HT-29 (cell line): ENCODE results near the gene SLIT3. TPM values are rescaled to one million over a fixed set of nuclear protein-coding genes. Genes with fewer than 3 reads are reported as not detected.

Experiments used
- DNase-seq: peaks from one replicate; pipeline ENCODE4 v3.0.0-alpha.2; 2015; ENCODE audit warnings: low spot score
- total RNA-seq: library from RNA; depleted of rRNA; stranded (reverse); fragments of >200 nt; shearing (Covaris generic); gene quantifications from 2 replicates; pipeline ENCODE4 v1.2.3, GENCODE V29; 2014

Gene SLIT3
- total RNA-seq, 1 experiment from 2014 or later = not detected

DNA sequence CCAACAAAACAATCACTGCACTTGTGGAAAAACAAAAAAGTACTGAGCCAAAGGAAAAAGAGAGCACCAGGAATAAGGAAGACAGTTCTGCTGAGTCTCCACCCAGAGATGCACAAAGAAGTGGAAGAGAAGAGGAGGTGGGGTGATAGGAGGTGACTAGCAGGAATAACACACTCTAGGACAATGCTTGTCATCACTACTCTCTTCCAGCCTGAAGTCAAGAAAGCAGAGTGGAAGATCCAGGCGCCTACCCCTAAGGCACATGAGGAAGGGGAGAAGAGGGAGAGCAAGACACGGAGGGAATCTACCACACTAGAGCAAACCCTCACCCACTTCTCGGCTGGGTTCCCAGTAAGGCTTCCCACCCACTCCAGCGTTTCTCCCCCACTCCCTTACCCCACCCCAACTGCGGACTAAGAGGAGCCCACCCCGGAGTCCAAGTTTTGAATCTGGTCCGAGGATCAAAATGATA lies 1.7 kb downstream of the SLIT3 start:
- no peak for DNase-seq

DNA sequence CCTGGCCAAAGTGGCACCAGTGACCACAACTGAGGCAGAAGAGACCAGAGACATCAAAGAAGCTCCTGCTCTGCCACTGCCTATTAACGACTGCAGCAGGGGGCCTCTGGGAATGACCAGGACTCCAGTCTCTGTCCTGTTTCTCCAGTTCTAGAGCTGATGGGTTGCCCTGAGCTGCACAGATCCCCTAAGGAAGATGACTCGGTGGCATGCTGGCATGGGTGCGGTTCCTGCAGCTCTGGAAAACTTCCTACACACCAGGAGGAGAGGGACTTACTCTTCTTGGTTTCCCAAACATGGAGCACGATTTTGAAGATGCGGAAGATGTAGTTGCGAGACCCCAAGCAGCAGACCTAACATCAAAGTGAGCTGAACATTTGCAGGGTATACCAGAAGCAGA lies 2.7 kb downstream of the SLIT3 start:
- DNase-seq = no peak

DNA sequence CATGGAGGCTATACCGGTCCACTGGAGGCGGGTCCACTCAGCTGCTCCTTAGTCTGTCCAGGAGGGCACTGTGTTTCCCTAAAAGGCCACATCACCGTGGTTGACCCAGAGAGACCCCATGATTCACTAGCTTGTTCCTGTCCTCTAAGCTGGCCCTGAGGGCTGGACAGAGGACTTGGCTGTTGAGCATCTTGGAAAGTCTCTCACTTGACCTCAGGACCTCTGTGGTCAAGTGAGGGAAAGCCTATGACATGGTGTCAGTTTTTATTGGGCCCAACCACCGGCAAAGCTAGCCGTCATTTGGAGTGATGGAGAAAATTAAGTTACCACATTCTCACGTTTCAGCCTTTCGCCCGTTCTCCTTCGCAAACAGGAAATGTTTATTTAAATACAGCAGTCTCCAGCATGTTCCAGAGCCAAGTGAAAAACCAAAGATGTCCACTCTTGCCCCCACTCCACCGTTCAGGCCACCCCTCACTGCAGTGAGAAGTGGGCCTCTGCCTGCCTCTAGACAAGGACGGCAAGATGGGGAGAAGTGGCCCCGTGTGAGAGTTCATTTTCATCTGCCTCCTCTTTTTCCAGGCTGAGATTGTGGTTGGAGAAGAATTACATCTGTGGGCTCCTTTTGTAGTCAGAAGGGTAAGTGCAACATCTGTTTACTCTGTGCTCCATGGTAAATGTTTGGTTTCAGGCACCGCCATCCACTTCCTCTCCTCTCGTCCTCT lies 4.4 kb downstream of the SLIT3 start:
- DNase-seq = no peak

DNA sequence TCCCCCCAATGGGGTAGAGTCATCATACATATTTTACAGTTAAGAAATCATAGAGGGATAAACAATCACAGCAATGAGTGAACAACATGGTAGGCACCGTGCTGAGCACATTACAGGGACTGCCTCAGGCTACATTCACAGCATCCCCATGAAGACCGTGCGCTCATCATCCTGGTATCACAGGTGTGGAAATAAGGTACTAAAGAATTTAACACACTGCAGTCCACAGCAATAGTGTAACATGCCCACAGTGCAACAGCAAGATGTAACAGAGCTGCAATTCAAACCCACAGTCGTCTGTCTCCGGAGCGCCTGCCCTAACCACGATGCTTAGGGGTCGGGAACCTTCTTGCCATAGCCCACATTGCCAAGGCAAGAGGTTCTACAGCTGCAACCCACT lies 5.6 kb downstream of the SLIT3 start:
- no peak for DNase-seq

DNA sequence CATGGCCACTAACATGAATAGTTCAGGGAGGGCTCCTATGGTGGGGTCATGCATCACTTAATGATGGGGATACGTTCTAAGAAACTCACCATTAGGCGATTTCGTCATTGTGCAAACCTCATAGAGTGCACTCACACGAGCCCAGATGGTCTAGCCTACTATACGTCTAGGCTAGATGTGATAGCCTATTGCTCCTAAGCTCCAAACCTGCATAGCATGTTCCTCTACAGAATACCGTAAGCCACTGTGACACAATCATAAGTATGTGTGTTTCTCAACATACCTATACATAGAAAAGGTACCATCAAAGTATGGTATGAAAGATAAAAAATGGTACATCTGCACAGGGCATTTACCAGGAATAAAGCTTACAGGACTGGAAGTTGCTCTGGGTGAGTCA lies 6.3 kb downstream of the SLIT3 start:
- no peak for DNase-seq

DNA sequence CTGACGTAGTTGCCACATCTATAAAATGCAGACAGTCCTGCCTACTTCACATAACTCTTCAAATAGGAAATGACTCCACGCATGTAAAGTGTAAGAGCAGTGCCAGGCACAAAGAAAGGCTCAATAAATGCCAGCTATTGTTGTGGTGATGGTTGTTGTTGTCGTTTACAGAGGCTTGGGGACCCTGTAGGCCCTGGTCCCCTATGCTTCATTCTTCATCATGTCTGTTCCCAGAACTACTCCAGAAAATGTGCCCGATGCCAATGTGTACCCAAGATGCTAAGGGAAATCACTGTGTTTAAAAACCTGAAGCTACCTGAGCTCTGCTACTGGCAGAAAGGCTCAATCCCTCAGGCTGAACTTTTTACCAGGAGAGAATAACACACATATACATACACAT lies 9.1 kb downstream of the SLIT3 start:
- no peak for DNase-seq

DNA sequence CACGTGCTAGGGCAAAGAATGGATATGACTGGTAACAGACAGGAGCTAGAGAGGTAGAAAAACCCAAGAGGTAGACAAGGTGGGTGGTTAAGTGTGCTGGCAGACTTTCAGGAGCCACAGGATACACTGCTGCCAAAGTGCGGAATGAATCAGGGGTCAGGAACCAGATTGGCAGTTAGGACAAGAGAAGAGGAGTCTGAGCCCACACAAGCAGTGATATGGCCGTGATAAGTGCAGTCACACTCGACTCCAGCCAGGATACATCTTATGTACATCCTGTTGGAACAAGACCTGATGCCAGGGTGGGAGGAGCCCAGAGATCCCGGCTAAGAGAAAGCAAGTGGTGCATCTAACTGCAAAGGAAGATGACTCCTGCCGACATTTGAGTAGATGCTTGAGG lies 10.0 kb downstream of the SLIT3 start:
- no peak for DNase-seq

DNA sequence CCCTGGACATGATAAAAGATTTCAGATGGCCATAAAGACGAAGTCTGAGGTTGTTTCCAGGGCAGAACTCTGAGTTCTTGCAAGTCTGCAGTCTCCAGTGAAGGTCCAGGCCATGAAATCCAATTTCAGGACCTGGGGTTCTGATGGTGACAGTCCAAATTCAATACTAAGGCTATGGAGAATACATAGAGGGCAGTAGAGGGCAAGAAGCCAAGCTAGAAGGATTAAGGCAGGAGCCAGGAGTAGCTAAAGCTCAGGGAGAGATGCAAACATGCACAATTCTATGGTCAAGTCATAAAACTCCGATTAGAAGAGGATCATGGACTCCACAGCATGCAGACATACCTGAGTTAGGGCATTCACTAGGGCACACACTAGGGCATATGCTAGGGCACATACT lies 11.4 kb downstream of the SLIT3 start:
- no peak for DNase-seq

DNA sequence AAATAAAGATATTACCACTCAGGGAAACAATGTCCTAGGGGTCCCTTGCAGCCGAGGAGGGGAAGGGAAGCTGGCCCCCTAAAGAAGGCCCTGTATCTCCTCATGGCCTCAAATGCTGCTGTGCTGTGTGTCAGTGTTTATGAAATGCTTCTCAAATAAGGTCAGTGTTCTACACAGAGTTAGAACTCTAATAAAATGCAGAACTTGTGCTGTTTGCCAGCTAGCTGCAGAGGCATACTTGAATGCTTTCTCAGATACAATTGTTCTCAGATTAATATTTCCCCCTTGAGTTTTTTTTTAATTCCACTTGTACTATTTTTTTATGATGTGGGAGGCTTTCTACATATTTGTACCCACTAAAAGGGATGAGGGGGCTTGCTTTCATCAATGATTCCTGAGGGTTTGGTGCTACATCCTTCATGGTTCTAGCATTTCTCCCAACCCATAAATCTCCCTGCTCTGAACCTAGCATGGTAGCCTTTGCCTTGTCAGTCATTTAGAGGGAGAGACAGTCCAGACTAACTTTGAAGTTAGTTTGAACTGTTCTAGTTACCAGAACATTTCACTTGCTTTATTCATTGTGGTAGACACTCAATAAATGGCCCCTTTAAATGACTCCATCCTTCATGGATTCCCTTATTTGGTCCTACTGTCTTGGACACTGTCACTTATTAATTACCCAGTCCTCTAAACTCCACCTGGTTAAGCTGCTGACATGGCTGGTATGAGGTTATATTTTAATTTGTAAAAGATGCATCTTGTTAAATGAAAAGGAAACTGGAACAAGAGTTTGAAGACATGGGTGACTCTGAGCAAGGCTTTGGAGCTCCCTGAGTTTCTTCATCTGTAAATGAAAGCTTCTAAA lies 12.6 kb downstream of the SLIT3 start:
- DNase-seq = no peak

DNA sequence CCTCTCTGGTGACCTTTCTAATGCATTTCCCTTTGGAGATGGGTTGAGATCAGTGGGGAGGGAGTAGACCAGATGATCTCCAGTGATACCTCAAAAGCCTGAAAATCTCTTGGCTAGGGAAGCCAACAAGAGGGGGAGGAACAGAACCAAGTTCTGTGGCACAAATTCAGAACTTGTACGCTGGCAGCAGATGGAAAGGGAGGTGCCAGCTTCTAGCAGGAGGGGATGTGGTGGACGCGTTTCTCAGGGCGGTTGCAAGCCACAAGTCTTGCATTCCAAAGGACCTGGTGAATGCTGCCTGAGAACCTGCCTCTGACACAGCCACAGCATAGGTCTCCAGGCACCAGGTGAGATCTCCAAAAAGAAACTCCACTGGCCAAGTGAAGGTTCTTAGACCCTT lies 13.4 kb downstream of the SLIT3 start:
- no peak for DNase-seq

DNA sequence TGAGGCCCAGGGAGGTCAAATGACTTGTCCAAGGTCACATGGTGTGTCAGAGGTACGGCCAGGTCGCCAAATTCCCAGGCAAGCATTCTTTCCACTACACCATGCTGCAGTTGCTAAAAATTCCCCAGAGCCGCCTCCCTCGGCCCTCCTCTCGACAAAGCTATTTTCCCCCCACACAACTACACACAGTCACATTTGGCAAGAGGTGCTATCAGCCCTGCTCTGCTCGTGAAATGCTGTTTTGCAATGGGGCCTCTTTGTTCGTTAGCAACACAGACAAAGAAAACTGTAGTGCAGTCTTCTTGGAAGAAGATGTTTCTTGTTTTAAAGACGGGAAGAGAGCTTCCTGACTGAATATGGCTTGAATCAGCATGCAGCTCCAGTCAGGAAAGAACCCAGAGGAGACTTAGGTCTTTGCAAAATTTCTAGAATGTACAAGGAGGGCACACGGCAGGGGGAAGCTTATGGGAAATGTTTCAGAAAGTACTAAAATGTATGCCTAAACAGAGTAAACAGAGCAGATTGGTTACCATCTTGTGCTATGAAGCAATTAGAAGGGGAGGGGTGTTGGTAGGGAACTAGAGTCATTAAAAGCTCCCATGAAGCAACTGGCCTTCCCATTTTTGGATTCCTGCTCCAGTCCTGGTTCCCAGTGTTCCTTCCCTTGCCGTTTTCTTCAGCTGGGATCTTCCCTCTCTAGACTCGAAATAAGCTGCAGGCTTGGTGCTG lies 14.2 kb downstream of the SLIT3 start:
- no peak for DNase-seq

DNA sequence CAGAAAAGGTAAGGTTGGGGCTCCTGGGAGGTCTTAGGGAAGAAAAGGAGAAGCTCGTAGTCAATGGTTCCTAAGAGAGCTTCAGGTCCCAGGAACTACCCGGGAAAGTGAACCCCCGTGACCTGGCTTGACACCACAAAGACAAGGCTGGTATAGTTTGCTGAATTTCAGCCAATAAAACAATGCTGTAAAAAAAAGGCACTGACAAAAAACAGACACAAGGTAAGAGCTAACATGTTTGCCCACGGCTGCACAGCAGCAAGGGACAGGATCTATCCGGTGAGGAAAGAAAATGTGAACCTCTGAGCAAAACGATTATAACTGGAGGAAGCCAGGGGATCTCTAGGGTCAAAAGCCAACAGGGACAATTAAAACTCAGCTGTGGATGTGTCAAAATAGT lies 17.1 kb downstream of the SLIT3 start:
- no peak for DNase-seq

DNA sequence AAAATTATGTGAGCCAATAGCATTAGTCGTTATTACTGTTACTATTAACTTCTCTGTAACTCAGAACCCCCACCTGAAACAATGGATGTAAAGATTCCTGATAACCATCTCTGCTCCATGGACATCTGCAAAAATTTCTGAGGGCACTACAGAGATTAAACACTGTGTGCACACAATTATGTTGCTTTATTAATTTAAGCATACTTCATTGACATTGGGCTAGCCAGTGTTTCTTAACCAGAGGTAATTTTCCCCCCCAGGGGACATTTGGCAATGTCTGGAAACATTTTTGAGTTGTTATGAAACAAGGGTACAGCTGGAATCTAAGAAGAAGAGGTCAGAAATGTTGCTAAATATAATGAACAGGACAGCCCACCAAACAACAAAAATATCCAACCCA lies 19.3 kb downstream of the SLIT3 start:
- DNase-seq = no peak

DNA sequence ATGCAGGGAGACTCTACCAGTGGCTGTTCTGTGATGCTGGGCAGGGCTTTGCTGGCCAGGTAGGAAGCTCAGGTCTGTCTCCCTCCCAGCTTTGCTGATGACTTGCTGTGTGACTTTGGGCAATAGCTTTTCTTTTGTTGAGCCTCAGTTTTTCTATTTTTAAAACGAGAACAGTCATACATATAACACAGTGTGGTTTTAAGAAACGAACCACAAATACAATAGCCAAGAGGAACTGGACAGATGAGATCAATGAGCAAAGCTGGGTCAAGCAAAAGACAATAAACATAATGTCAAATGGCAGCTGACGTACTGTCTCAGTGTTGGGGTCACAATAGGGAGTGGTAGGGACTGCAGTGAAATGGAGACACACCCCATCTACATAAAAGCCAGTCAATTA lies 20.2 kb downstream of the SLIT3 start:
- DNase-seq = no peak

DNA sequence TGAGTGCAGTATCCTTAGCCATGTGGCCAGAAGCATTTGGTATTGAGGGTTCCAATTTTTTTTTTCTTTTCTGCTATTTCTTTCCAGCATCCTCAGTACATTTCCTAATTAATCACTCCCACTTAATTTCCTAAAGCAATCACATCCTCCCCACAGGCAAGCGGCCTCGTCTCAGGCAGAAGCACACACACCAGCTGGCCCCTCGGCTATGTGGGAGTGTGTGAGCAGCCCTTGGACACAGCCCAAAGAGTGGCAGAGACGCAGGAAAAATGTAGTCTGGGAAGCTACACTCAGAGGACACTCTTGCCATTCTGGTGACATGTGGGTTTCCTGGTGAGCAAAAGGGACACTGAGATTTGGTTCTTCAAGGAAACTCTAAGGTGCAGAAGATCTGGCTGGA lies 20.7 kb downstream of the SLIT3 start:
- no peak for DNase-seq

DNA sequence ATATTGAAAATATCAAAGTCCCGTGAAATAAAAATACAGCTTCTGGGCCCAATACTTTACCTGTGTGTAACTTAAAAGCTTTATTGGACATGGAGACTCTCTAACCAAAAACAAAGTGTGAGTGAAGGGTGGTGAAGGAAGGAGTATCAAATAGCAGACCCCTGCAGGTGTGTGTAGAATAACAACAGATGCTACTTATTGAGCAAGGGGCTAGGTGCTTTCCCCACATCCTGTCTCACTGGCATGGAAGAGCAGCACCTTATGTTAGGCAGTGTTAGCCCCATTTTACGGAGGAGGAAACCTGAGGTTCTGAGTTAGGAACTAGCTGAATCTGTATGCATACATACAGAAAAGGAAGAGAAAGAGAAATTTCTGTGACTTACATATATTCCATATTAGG lies 21.8 kb downstream of the SLIT3 start:
- no peak for DNase-seq

DNA sequence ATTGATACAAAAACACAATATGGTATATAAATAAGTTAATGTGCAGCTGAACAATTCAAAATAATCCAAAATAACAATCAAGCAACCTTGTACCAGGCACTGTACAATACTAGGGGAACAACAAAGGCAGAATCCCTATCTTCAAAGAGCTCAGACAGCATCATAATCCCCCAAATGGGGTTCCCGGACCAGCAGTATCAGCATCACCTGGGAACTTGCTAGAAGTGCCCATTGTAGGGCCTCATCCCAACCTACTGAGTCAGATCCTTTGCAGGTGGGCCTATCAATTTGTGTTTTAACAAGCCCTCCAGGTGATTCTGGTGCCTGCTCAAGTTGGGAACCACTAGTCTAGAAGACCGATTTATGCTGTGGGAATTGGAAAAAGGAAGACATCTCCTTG lies 27.1 kb downstream of the SLIT3 start:
- DNase-seq = no peak

DNA sequence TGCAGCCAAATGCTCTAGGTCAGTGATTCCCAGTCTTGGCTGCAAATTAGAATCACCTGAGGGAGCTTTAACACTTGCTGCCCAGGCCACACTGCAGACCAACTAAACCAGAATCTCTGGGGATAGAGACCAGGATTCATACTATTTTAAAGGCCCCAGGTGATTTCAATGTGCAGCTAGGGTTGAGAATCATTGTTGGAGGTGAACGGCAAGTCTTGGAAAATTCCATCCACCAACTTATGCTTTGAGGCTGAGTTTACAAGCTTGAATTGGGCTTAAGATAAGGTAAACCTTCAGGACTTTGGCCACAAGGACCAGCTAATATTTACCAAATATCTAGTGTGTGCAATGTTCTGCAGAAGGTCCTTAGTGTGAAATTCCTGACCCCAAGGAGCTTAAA lies 27.5 kb downstream of the SLIT3 start:
- no peak for DNase-seq

DNA sequence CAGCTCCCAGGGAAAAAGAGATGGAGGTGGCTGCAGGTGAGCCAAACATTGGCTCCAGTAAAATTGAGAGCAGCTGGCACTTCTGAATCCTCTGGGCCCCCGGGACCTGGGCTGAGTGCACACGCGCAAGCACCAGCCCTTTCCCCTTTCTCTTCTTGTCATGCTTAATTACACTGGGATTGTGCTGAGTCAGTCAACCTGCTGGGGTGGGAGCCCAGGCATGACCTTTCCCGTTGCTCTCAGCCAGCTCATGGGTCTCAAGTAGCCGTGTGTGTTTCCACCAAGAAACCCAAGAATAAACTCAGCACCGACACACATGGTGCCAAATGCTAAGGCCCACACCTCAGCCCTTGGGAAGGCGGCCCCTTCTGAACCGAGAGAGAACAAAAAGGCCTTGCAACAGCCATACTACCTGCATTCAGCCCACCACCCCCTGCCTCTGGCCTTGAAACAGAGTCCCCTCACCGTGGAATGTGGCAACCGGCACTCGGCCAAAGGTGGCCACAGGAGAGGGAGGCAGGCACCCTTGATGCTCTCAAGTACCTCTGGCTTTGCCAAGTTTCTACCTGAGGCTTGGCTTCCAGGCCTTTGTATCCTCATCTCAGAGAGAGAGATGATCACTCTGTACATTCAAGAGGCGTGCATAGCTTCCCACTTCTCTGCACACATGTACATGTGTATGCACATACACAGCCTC lies 28.1 kb downstream of the SLIT3 start:
- DNase-seq = no peak

DNA sequence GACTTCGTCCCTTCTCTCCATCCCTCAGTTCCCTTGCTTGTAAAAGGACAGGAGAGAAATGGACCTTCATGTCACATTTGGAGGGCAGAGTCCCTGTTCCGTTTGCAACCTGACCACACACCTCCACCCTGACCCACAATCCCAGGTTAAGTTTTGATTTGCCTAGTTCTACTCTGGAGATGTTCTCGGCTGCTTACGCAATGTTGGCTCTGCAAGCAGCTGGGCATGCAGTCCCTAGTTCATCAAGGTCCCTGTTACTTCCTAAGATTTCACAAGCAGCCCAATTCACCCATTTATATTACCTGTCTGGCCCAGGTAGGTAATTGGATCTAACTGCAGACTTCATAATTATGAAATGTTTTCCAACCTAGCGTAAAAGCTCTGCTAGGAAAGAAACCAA lies 28.8 kb downstream of the SLIT3 start:
- DNase-seq = no peak

DNA sequence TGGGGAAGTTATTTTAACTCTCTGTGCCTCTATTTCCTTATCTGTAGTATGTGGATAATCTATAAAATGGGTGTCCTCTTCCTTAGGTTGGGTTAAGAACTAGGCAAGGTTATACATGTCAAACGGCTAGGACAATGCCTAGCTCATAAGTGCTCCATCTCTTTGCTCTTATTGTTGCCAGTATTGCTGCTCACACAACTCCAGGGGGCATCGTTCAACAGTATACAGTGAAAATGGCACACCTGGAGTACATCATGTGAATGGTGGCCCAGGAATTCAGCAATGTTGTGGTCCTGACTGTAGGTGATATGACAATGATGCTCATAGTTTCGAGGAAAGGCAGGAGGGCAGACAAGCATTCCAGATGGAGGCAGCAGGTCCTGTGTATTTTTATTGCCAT lies 30.1 kb downstream of the SLIT3 start:
- no peak for DNase-seq

DNA sequence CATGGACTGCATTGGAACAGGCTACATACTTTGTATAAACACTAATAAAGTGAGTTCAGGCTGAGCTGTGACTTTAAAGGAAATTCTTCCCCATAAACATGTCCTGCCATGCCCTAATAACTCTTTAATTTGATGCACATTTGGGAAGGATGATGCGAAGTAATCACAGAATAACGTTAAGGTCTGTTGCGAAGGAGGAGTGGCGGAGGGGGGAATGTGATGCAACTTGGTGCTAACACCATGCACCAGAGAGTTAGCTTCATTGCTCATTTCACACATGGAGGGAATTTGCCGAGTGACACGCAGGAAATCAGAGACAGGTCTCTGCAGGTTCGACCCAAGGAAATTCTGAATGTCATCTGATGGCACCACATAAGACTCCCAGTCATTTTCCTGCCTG lies 32.9 kb downstream of the SLIT3 start:
- no peak for DNase-seq
